HG03460 (cell line): ENCODE results near the gene SKI.
"Not testable (repeated sequence)": the region's sequence is repeated elsewhere in the genome, so short reads cannot be mapped to it uniquely, and the experiment has no call there.

Source experiments
- ATAC-seq: cut with Tn5 transposase; IDR thresholded peaks from one replicate; pipeline ENCODE4 v1.9.1; 2021; ENCODE audit not compliant: unreplicated experiment

The SKI gene

DNA sequence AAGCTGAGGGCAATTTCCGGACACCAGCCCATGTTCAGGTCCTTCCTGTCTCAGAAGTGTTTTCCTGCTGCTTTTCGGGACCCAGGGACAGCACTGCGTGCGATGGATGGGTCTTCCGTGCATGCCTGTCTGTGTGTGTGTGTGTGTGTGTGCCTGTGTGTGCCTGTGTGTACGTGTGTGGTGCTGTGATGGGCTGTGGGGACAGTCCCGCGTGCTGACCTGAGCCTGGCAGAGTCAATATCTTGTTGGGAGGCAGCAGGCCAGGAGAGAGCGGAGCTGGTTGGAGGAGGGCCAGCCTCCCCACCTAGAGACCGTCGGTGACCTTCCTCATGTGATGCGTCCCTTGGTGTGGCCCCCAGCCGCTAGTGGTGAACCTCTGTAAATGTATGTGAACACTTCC, 13.7 kb downstream of the SKI start:
- no peak for ATAC-seq

DNA sequence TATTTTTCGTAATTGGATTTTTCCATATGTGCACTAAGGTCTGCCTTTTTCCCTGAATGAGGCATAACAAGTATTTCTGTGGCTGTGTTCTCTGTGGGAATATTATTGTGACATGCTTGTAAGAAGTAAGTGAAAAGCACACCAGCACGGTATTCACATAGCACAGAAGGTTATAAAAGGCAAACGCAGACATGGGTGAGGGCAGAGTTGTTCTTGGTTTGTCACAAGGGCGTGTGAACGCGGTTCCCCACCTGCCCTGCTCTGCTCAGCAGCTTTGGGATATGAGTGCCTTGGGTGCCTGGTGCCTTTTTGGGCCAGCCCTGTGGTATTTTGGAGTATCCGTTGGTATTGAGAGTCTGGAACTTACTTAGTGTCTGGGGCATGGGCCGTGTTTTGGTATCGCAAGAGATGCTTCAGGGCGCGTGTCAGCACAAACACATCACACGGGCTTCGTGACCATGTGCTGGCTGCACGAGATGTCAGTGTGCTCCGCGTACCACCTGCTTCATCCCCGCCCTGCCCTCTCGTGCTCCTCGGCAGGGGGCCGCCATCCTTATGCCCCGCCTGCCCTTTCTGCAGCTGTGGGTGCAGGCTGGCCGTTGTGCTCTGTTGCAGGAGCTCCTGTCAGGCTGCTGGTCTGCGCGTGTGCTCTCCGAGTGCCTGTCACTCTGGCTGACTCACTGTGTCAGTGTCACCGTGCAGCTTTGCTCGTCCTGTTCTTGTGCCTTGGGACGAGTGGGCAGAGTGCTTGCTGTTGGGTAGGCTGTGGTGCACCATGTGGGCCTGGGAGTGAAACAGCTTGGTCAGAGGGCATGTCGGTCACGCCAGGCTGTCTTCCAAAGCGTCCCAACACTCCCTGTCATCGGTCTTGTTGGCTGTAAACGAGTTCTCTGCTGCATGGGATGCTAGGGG, 15.0 kb downstream of the SKI start:
- no peak for ATAC-seq

DNA sequence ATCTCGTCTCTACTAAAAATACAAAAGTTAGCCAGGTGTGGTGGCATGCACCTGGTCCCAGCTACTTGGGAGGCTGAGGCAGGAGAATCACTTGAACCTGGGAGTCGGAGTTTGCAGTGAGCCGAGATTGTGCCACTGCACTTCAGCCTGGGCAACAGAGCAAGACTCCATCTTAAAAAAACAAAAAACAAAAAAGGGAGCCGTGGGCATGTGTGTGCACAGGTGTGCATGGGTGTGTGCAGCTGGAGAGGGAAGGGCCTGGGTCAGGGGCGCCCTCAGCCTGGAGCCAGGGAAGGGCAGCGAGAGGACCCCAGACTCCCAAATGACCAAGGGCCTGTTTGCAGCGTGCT, 18.9 kb downstream of the SKI start:
- not testable (repeated sequence) for ATAC-seq

DNA sequence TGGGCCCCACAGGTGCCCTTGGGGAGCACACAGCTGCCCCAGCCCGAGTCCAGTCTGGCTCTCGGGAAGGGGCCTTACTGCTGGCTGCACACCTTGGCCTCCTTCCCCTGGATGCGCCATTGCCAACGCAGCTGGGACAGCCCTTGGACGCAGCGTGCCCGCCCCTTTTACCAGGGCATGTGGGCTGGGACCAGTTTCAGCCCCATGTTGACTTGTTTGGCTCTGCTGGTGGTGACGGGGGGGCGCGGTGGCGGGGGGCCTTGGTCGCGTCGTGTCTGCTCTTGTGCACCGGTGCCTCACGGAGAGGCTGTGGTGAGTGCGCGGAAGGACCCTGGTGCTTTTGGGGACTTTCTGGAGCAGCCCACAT, 19.6 kb downstream of the SKI start:
- no peak for ATAC-seq

DNA sequence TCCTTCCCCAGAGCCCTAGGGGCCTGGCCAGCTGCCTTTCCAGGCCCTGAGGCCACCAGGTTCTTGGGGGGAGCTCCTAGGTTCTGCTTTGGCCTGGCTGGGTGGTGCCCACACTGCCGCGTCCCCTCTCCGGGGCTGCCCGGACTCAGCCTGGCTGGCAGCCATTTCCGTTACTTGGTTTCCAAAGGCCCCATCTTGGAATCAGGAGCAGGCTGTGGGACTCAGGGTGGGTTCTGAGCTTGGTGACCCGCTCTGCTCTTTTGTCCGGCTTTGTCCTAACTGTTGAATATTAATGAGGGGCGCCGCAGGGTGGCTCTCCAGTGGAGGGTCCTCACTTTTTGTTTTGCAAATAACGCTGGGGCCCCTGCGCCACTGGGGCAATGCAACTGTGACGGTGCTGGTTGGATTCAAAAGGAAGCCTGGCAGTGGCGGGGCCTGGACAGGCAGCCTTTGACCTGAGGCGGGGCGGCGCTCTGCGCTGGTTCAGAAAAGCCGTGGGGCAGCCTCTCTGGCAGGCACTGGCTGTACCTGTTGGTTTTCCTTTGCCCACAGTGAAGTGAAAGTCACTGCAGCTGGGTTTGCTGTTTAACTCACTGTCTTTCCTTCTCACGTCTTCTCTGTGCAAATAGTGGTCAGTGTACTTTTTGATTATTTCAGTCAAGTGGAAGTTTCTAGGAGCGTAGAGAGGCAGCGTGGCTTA, 20.2 kb downstream of the SKI start:
- ATAC-seq: no peak

DNA sequence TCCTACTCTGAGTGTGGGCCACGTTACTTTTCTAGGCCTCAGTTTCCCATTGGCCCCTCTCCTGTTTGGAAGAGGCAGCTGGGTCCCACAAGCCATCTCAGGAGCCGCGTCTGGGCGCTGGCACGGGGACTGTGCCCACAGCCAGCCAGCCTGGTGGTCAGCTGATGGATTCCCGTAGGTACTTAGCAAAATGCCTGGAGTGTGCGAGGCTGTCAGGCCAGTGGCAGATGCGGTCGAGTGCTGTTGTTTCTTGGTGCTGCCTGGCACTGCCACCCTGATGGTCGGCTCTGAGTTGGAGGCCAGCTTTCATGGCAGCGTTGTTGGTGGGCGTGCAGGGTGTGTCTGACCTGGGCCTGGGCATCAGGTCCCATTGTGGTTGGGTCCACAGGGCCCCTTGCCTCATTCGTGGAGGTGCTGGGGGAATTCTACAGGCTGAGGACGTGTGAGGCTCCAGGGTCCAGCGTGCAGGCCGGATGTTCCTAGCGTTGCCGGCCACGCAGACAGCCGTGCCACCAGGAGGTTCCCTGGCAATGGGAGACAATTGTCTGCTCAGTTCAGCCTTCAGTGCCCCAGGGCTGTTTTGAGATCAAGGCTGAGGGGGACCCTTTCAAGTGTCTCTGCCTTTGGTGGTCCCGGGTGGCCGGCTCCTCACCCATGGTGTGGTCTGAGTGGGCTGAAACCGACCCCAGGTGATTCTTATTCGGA, 20.9 kb downstream of the SKI start:
- ATAC-seq: no peak

DNA sequence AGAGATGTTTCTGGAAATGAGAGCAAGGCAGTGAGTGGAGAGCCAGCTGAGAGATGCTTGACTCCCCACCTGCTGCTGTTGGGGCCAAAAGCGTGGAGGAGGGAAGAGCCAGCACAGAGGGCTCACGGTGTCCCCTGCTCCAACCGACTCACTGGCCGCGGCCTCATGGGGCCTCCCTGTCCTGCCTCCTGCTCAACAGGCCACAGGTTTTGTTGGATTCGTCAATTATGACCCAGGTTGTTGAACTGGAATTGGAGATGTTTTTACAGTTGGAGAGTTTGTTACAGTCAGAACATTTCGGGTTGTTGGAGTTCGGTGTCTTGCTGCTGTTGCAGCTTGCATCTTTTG, 21.4 kb downstream of the SKI start:
- no peak for ATAC-seq

DNA sequence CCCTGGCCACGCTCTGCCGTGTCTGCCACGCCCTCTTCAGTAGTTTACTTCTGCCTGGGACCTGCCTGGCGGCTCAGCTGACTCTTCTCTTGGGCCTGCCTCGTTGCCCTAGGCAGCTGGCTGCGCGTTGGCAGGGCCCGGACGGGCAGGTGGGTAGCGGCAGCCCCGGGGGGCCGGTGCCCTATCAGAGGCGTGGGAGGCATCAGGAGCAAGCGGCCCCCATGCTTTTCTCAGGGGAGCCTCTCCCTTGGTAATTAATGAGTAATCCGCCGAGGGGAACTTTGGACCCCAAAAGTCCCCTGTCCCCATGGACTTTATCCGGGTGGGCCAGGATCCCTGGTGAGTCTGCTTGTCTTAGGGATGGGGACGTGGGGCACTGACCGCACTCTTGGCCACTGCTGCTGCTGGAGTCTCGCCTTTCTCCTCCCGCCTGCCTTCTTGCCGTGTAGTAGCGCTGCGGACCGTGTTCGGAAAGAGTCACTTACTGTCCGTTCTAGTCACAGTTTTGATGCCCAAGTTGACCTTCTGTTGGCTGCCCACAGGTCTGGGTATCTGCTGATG, 22.7 kb downstream of the SKI start:
- ATAC-seq: no peak

DNA sequence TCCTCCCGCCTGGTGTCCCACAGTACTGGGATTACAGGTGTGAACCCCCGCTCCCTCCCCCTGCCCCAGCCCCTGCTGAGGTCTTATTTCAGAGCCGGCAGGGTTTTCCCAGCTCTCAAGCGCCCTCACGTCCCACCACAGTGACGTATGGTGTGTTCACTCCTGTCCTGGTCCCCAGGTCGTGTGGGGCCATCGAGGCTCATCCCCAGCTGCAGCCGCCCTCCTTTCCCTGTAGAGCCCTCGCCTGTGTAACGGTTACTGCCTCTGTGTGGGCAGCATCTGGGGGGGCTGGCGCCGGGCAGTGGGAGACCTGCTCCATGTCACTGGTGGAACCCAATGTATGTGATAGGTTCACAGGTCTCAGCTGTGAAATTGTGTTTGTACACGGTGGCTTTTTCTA, 23.2 kb downstream of the SKI start:
- ATAC-seq: no peak

DNA sequence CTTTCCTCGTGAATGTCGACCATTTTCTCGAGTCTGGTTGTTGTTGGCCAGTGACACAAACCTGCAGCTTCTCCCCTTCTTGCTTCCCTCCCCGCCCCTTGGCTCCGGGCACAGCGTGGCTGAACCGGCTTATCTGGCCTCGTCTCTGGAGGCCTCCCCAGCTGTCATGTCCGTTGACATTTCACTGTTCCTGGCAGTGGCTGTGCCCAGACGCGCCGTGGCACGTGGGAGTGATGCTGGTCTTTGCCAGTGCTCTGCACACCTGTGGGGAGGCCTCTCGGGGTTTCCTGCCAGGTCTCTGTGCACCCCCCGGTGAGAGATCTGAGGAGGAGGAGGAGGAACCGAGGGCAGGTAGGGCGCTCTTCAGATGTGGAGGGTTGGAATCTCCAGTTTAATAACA, 23.7 kb downstream of the SKI start:
- ATAC-seq: no peak

DNA sequence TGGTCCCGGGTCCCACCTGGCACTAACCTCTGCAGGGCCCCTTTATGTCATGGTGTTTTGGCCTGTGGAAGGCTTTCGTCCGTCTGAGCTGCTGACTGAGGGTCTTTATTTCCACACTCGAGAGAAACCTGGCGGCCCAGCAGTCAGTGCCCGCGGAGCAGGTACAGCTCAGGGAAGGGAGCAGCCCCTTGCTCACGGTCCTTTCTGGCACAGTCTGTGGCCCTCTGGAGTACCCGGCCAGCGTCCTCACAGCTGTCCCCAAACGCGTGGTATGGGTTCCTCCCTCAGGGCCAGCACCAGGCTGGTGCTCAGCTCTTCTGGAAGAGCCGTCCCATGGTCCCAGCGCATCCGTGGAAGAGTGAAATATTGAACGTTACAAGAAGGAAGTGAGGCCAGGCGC, 24.3 kb downstream of the SKI start:
- no peak for ATAC-seq

DNA sequence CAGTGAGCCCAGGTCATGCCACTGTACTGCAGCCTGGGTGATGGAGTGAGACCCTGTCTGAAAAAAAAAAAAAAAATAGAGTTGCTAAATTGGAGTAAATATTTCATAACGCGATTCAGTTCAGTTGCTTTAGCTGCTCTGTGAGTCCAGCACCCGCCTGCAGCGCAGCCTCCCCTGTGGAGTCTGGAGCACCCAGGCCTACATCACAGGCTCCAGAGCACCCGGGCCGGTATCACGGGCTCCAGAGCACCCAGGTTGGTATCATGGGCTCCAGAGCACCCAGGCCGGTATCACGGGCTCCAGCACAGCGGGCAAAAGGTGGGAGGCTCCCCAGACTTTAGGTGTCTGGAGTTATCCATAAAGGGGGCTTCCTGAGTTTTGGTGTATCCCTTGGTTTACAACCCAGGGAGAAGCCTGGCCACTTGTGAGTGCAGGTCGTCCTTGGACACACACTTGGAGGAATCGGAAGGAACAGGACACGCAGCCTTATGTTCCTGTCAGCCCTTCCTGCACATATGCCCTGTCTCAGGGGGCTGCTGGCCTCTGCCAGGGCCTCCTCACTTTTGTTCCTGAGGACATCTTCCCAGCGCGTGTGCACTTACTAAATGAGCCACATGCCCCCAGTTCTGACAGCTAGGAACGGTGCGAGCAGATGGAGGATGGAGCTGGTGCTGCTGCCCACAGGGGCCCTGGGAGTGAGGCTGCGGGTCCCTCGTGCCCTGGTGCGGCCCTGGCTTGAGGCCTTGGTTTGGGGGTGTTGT, 25.1 kb downstream of the SKI start:
- no peak for ATAC-seq

DNA sequence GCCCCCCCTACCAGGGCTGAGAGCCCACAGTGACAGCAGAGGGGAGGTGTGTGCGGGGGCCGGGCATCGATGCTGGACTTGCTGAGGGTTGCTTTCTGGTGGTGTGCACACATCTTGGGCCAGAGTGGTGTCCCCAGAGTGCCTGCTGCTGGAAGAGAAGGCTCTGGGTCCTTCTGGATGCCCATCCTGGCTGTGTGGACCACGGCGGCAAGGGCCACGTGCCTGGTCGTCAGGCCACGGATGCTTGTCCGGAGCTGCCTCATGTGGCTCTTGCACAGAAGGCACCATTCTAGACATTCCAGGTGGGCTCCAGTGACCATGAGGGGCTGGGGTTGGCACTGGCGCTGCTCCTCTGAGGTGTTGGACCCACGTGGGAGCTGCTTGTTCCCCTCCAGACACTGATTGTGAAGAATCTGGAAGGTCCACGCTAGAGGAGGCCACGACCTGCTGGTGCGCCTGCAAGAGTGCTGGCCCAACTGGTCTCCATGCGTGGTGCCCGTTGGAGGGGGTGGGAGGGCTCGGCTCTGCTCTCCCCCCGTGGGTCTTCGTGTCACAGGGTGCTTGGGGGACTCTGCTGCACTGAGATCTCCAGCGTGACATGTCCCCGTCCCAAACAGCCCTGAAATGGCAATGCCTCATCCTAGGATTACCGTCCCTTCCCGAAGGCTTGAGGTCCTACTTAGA, 25.8 kb downstream of the SKI start:
- no peak for ATAC-seq

DNA sequence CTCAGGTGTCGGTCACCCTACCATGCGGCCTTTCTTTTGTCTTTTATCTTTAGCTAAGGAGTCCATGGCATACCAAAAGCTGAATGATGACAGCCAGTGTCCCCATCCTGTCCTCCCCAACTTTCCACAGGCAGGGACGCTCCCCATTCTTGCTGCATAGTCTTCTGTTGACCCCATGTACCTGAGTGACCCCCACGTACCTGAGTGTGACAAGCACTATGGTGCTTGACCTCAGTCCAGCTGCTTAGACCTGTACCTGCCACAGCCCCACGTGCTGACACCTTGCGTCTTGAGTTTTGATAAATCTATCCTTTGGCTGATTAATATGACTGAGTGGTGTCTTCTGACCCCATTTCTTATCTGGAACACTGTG, 26.9 kb downstream of the SKI start:
- ATAC-seq: no peak

DNA sequence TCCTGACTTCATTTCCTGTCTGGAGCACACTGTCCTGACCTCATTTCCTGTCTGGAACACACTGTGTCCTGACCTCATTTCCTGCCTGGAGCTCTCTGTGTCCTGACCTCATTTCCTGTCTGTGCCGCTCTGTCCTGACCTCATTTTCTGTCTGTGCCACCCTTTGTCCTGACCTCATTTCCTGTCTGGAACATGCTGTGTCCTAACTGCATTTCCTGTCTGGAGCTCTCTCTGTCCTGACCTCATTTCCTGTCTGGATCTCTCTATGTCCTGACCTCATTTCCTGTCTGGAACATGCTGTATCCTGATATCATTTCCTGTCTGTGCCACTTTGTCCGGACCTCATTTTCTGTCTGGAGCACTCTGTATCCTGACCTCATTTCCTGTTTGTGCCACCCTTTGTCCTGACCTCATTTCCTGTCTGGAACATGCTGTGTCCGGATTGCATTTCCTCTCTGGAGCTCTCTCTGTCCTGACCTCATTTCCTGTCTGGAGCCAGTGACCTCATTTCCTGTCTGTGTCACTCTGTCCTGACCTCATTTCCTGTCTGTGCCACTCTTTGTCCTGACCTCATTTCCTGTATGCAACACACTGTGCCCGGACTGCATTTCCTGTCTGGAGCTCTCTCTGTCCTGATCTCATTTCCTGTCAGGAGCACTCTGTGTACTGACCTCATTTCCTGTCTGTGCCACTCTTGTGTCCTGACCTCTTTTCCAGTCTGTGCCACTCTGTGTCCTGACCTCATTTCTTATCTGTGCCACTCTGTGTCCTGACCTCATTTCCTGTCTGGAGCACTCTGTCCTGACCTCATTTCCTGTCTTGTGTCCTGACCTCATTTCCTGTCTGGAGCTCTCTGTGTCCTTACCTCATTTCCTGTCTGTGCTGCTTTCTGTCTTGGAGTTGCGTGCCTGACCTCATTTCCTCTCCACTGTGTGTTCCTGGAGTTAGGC, 27.6 kb downstream of the SKI start:
- ATAC-seq: peak; percentile 60

DNA sequence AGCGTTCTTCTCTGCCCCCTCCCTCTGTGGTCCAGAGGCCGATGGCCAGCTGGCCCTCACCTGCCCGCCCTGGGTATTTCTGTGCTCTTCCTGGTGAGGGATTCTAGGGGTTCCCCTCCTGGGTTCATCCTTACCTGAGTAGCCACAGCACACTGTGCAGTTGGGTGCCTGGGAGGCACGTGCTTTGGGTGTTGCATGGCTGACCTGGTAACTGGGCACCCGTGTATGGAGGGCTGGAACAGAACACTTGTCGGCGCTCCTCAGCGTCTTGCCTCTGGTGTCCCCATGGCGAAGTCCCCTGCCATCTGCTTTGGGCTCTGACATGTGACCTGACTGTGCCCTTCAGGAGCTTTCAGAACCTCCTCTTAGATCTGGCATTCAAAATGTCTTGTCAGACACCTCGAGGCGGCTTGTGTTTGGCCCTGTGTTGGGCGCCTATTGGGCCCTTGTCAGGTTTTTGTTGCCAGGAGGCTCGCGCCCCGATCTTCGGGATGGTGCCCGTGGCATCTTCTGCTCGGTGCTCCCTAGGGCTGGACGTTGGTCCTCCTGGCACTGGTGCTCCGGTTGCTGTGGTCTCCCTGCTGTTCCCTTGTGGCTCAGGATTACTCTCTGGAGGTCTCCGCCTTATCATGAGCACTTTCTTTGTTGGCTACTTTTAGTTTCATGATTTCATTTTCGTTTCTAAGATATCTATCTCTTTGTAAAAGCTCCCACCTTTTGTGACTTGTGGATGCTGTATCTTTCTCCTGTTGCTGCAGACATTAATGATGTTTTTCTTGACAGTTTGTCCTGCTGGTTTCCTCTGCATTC, 28.5 kb downstream of the SKI start:
- ATAC-seq: no peak

DNA sequence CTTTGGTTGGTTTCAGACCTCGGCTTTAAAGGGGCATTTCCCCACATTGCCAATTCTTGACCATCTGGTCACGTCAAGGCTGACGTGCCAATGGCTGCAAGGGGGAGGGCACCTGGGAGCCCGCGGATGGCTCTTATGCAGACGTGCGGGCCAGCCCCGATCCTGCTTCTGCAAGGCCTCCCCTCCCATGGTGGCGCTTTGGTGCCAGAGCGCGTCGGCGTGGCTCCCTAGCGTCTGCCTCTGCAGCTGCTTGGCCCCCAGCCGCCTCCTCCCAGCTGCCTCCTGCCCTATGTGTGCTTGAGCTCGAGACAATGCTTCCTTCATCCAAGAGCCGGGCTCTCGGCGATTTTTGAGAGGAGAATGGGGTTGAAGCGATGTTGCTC, 29.1 kb downstream of the SKI start:
- ATAC-seq: no peak

DNA sequence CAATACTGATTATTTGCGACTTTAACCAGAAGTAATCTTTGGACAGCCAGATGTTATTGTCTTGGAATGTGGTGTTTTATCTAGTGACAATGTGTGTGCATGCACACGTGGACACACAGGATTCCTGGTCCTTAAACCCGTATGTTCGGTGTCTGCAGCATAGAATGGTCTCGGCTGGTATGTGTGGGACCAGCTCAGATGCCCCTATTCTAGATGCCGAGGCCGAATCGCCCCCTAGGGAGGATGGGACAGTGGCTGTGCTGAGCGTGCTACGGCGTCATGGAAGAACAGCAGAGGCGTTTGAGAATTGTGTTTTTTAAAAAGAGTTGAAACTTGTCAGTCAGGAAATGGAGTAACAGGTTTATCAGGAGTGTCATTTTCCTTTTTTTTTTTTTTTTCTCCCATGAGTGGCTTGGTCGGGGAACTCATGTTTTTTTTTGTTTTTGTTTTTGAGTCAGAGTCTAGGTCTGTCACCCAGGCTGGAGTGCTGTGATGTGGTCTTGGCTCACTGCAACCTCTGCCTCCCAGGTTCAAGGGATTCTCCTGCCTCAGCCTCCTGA, 30.1 kb downstream of the SKI start:
- no peak for ATAC-seq
